ENCODE data around the gene EML4.
"Not testable (repeated sequence)": the region's sequence is repeated elsewhere in the genome, so short reads cannot be mapped to it uniquely, and the experiment has no call there.

The EML4 gene

DNA sequence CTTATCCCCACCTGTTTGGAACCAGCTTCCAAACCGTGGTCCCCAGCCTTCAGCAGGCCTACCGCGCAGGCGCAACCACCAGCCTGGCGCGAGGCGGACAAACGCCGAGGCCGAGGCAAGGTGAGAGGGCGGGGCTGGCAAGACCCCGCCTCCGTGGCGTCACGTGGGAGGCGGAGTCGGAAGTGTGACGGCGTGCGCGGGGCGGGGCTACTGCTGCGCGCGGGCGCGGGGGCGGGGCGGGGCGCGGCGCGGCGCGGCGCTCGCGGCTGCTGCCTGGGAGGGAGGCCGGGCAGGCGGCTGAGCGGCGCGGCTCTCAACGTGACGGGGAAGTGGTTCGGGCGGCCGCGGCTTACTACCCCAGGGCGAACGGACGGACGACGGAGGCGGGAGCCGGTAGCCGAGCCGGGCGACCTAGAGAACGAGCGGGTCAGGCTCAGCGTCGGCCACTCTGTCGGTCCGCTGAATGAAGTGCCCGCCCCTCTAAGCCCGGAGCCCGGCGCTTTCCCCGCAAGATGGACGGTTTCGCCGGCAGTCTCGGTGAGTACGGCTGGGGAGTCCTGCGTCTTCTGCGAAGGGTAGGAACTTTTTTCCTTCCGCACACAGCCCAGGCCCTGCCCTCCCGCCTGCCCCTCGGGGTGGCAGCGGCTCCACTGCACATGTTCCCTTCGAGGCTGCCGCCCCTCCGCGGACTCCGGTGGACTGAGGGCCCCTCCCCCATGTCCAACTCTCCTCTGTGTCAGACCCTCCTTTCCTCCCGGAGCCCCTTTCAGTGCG lies at the start of gene EML4:
TSS of gene EML4 (plus strand) at position 254 of the 774 bp plus-strand sequence. CDS start at position 513, 259 bp downstream.
- DNase-seq: peak; percentile 81

DNA sequence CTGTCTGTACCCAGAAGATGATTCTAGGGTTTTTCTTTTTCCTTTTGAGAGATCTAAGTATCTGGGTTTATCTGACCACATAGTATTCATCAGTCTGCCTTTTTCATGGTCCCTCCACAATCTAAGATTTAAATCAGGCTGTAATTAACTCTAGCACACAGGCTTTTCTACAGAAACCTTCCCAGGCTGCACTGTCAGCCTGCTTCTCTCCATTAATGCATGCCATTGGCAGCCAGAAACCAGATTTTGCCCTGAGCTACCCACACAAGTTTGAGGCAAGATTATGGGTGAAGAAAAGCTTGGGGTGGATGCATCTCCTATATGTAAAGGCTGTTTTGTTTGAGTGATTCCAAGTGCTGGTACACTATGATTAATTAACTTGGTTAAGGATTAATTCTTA lies 45.7 kb upstream of the EML4 start:
- DNase-seq: no peak

DNA sequence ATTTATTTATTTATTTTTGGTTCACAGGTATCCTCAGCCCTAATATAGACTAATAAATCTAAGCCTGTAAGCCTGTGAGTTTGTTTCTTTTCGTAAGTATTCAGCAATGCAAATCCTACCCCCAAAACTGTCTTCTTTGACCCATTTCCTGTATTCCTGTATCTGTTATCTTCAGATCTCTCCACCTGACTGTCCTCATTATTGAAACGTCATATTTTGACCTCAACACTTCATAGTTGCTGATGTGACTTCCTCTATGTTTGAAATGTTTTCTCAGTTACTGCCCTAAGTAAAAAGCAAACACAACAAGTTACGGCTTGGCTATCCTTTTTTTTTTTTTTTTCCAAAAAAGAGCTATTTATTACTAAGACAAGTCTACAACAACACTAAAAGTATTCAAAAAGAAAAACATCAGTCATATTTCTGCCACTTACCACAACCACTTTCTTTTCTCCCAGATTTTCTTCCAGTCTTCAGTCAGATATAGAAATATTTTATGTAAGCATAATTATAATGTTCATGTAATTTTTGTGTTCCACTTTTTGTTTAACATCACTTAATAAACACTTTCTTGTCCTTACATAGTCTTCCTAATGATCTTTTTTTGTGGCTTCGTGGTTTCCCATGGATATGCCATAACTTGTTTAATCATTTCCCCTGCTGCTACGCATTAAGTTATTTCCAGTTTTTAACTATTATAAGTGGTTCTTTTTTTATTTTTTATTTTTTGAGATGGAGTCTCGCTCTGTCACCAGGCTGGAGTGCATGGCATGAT lies 45.0 kb upstream of the EML4 start:
- no peak for DNase-seq

GRCh38 chr2:42125841-42126594 lies 43.1 kb upstream of the EML4 start:
- DNase-seq: no peak

- not testable (repeated sequence) for DNase-seq
These were observed 42.3 kb upstream of the EML4 start for GRCh38 chr2:42126873-42127272.

DNA sequence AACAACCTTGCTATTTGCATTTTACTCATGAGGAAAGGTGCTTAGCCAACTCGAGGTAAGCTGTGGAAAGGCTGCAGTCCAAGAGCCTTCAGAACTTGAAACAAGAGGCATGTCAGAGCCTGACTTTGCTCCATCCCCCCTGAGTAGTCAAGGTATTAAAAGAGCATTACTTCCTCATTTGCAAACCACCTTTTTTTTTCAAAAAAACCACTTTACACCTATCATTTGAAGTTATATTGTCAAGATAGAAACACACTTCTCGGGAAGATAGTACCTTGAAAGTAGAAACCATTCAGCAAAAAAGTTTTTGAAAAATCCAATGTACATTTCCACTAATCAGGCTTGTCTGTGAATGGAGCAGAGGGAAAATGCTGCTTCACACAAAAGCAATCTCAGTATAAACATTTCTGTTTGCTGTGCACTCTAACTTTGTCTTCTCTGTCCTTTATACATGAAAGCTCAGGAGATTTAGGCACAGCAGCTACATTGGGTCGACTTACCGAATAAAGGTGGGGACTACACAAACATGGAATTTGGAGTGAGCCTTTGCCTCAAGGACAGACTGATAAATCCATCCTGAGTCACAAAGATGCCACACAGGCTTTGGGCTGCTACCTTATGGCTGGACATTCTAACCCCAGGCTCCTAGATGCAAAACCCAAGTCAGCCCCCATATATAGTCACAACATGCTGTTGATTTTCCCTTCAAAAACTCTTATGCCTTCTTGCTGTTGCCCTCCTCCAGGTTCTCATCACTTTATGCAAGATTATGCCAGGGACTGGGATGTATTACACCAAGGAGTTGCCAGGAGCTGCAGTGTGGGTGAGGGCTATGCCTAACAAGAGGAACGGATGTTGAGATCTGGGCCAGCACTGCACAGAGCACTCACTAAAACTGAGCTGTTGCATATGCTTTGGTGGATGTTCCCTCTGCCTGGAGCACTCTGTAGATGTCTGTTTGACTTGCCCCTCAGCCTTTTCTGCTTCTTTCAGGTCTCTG lies 41.4 kb upstream of the EML4 start:
- DNase-seq: no peak

- no peak for DNase-seq
These were observed 40.2 kb upstream of the EML4 start for GRCh38 chr2:42128721-42129486.

GRCh38 chr2:42129487-42129852 lies 39.7 kb upstream of the EML4 start:
- DNase-seq: no peak

DNA sequence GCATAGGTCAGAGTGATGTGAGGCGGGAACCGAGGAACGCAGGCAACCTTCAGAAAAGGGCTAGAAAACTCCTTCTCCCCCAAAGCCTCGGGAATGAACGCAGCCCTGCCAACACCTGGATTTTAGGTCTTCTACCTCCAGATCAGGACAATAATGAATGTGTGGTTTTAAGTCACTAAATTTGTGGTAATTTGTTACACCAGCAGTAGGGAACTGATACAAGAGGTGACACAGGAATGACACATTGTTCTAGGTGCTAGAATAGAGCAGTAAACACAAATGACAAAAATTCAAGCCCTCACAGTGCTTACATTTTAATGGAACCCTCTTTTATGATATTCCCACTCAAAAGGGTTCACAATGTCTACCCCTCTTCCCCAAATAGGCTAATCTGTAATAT lies 39.2 kb upstream of the EML4 start:
- no peak for DNase-seq

GRCh38 chr2:42130858-42131257 lies 38.3 kb upstream of the EML4 start:
- not testable (repeated sequence) for DNase-seq

DNA sequence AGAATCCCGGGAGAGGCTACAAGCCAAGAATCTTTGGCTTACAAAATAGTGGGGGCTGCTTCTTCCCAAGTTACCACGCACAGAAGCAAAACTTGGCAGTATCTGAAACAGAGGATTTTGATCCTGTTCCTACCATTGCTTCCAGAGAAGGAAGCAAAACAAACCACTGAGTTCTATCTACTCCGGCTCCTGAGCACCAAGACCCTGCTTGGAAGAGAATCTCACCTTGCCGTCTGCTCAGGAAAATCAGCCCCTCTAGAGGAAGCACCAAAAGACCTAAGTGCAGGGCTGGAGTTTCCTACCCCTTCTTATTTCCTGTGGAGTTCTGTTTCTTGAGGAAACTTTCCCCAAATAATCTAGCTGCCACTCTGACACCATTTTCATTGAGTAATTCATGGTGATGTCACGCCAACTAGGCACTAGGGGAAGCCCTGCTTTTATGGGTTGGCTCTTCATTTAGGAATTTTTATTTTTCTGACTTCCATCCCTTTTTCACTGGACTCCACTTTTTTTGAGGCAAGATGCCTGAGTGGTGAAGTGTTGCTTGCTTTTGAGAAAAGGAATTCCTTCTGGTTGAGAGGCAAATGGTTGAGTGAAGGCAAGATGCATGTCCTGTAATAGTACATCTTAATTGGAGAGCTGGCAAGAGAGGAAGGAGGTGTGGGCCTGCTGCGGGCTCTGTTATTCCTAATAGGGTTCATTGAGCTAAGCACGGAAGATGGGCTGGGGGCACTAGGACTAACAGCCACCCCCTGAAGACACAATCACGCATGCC lies 36.8 kb upstream of the EML4 start:
- DNase-seq: no peak

DNA sequence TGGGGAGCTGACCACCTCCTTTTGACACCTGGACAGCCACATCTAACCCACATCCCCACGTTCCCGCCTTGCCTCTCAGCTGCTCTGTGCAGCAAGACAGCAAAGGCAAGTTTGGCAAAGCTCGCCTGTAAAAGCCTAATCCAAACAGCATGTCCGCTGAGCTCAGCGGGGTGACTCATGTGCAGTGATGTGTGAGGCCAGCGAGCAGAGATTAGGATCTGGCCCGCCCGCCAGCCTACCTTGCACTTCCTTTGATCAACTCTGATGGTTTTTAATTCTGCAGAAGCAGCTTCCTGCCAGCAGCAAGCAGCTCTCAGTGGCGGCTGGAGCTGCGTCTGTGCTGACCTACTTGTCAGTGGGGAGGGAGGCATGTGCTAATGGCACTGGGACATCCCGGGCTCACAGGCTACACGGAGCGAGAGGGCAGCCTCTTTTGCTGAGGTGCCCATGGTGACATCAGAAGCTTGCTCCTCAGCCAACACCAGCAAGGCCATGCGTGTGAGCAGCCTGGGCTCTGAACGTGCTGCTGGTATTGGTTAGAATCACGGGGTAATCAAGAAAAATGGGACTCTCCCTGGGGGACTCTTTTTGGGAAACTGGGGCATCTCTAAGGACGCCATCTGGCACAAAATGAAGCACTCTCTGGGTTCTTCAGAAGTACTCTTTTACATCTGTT lies 36.0 kb upstream of the EML4 start:
- peak; percentile 82 for DNase-seq

DNA sequence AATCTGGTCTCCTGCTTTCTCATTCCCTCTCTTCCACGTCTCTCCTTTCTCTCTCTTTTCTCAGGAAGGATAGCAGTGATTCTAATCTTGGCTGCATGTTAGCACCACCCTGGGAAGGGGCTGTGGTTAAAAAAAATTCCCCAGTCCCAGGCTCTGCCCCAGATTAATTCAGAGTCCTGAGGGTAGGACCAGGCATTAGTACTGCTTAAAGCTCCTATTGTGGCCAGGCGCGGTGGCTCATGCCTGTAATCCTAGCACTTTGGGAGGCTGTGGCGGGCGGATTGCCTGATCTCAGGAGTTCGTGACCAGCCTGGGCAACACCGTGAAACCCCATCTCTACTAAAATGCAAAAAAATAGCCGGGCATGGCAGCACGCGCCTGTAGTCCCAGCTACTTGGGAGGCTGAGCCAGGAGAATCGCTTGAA lies 35.4 kb upstream of the EML4 start:
- DNase-seq: no peak

DNA sequence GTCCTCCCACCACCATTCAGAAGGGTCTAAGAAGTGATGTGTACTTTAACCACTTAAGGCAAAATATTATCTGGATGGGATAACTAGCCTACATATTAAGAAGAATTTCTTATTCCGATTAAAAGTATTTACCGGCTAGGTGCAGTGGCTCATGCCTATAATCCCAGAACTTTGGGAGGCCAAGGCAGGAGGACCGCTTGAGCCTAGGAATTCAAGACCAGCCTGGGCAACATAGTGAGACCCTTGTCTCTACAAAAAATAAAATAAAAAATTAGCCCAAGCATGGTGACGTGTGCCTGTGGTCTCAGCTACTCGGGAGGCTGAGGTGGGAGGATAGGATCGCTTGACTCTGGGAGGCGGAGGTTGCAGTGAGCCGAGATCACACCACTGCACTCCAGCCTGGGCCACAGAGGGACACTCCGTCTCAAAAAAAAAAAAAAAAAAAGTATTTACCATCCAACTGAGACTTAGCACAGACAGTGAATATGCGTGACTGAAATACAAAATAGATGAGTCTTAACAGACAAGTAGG lies 34.7 kb upstream of the EML4 start:
- DNase-seq: not testable (repeated sequence)

- DNase-seq: no peak
These were observed 33.5 kb upstream of the EML4 start for GRCh38 chr2:42135381-42136312.

- DNase-seq: no peak
These were observed 32.4 kb upstream of the EML4 start for GRCh38 chr2:42136782-42137124.

DNA sequence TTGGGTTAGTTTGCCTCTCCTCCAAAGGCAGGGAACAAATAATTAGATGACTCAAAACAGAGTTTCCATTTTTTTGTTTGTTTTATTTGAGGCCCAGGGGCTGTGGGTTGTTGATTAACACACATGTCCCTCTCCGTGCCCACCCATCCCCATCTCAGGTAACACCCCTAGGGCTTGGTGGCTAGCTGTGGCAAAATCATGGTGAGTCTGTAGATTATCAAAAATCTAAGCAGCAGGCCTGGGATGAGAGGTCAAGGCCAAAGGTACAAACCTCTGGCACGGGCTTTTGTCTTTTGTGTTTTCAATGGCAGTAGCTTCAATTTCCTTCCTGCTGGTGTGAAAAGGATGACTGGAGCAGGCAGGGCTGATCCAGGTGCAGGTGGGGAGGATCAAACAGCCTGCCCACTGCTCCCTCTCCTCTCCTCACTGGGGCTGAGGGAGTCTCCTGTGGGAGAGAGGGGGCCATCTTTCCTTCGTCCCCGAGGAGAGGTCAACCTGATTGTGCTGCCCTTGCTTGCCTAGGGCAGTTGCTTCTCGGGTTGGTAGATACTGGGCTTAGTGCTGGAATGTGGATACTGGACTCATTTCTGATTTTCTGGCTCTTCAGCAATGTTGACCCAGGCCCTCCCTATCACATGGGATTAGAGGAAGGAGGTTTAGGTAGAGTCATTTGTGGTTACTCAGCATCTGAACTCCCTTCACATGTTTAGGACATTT lies 31.9 kb upstream of the EML4 start:
- DNase-seq: no peak

All from COR-L47 (cell line).